K562 (cell line): ENCODE measurements around the gene CCNYL1. TPM values are rescaled to one million over a fixed set of nuclear protein-coding genes. Genes with fewer than 3 reads are reported as not detected.

ENCODE experiments used
- GATAD2B ChIP-seq: fragments of 450-650 bp; IDR thresholded peaks from 2 replicates; pipeline ENCODE4 v1.6.1; 2017; ENCODE audit warnings: mild to moderate bottlenecking, borderline replicate concordance
- HNRNPLL ChIP-seq: fragments of 200-400 bp; formaldehyde crosslinking; IDR thresholded peaks from 2 replicates; pipeline ENCODE4 v1.6.1; 2017; ENCODE audit warnings: low read length, low read depth, mild to moderate bottlenecking; ENCODE audit not compliant: poor library complexity, severe bottlenecking
- IRF9 ChIP-seq: fragments of 450-650 bp; IDR thresholded peaks from 2 replicates; pipeline ENCODE4 v1.6.1; 2016; ENCODE audit warnings: missing biosample characterization, missing genetic modification characterization
- JUND ChIP-seq, 2 experiments: IDR thresholded peaks; 2 replicates in 1 of 2; 3 replicates in 1 of 2; pipeline ENCODE4 v1.6.1; 2011; ENCODE audit warnings: borderline replicate concordance in 2 of 2, low read depth in 2 of 2, low read length in 2 of 2, improper control_type of control experiment in 1 of 2, missing biosample characterization in 1 of 2, missing genetic modification characterization in 1 of 2, missing genetic modification reagents in 1 of 2
- NFE2 ChIP-seq: IDR thresholded peaks from 2 replicates; pipeline ENCODE4 v1.6.1; 2014; ENCODE audit warnings: antibody characterized with exemption, low read depth
- POLR2G ChIP-seq: fragments of 200-400 bp; formaldehyde crosslinking; IDR thresholded peaks from 2 replicates; pipeline ENCODE4 v1.6.1; 2017; ENCODE audit warnings: low read depth, mild to moderate bottlenecking, antibody characterized with exemption, low read length, moderate library complexity
- PREB ChIP-seq: sonication (generic); formaldehyde crosslinking; IDR thresholded peaks from 2 replicates; pipeline ENCODE4 v1.8.1; 2023; ENCODE audit warnings: mild to moderate bottlenecking, missing genetic modification reagents
- UBTF ChIP-seq, 2 experiments: IDR thresholded peaks; 2 replicates each; pipeline ENCODE4 v1.6.1; 2012; ENCODE audit warnings: improper control_type of control experiment in 2 of 2, low read depth in 2 of 2, low read length in 2 of 2, borderline replicate concordance in 1 of 2
- ZBTB34 ChIP-seq: fragments of 250-450 bp; sonication (Bioruptor Pico); IDR thresholded peaks from 2 replicates; pipeline ENCODE4 v1.8.0; 2021; ENCODE audit warnings: mild to moderate bottlenecking, moderate library complexity
- ZNF695 ChIP-seq: fragments of 450-650 bp; formaldehyde crosslinking; IDR thresholded peaks from 2 replicates; pipeline ENCODE4 v1.4.0; 2020; ENCODE audit warnings: mild to moderate bottlenecking, moderate library complexity
- polyA plus RNA-seq, 8 experiments: library from polyadenylated mRNA; depleted of rRNA in 4 of 8; stranded (reverse) in 5 of 8; unstranded in 3 of 8; fragments of >200 nt; fragmentation: Nextera tagmentation in 2 of 8; fragmentation: Illumina TruSeq in 1 of 8; extraction: Ambion mirVana in 2 of 8; extraction: Trizol in 1 of 8; gene quantifications; 2 replicates each; pipeline versions ENCODE4 v1.2.1 to v1.2.3, GENCODE V29; 2011 to 2014; ENCODE audit warnings: inconsistent platforms in 1 of 8, missing spikeins in 1 of 8
- total RNA-seq, 7 experiments: library from RNA; depleted of rRNA in 6 of 7; stranded (reverse); fragments of >200 nt in 6 of 7; fragmentation: Illumina TruSeq in 2 of 7; extraction: Trizol in 2 of 7; gene quantifications; 2 replicates each; pipeline versions ENCODE4 v1.2.1 to v1.2.3, GENCODE V29; 2011 to 2021; ENCODE audit warnings: low replicate concordance in 1 of 7

The CCNYL1 gene
- total and polyA plus RNA-seq, 9 of the 15 experiments (the other 6 are each of a cell fraction or from before 2014, with no cell fraction given) = 1.9 to 7.5 (median 4.7) TPM

GRCh38 chr2:207729465-207729998 is 18.1 kb downstream of the CCNYL1 start (continued):
- TF ChIP-seq UBTF (IDR thresholded peaks at IDR 0.05; ENCODE audit: borderline replicate concordance in 1 of 2, low read depth in 2 of 2, low read length in 2 of 2) (no peak), HNRNPLL (no peak), POLR2G (no peak), JUND (IDR thresholded peaks at IDR 0.05; ENCODE audit: borderline replicate concordance, low read depth, low read length) (no peak), JUND (tag; IDR thresholded peaks at IDR 0.05; ENCODE audit: borderline replicate concordance, low read depth, low read length) (no peak), GATAD2B (no peak), NFE2 (no peak), ZBTB34 (CRISPR knock-in tag) (no peak), PREB (CRISPR knock-in tag) (no peak), ZNF695 (CRISPR knock-in tag) (no peak), IRF9 (tag) (no peak)
